ENCODE results near the gene FNDC3B.

GRCh38 chr3:172171396-172172075 lies 132.2 kb downstream of the FNDC3B start:
- TF ChIP-seq CTCF (IDR thresholded peaks at IDR 0.05) (no peak), EP300 (IDR thresholded peaks at IDR 0.05) (no peak), POLR2A (IDR thresholded peaks at IDR 0.05; ENCODE audit: low read depth) (no peak), POLR2AphosphoS5 (IDR thresholded peaks at IDR 0.05) (no peak)

All from esophagus muscularis mucosa (tissue), 4 donors.